Prostate gland (tissue), 2 donors: Measurements from ENCODE around the gene CITED2.
A peak's percentile ranks its signal among the peaks of the same experiment; 100 is the strongest.

Experiments used
- CTCF ChIP-seq, 4 experiments: fragments of 200-600 bp in 2 of 4; fragments of 450-650 bp in 2 of 4; sonication (generic) in 2 of 4; IDR thresholded peaks; 1 replicate in 3 of 4; 2 replicates in 1 of 4; pipeline ENCODE4 v1.5.1; 2016 to 2019; ENCODE audit warnings: antibody characterized with exemption in 4 of 4, mild to moderate bottlenecking in 2 of 4, moderate library complexity in 2 of 4
- POLR2A ChIP-seq: fragments of 450-650 bp; IDR thresholded peaks from one replicate; pipeline ENCODE4 v1.6.1; 2016; ENCODE audit warnings: antibody characterized with exemption, mild to moderate bottlenecking
- POLR2AphosphoS5 ChIP-seq: sonication (generic); formaldehyde crosslinking; IDR thresholded peaks from one replicate; pipeline ENCODE4 v1.6.1; 2017; ENCODE audit warnings: antibody characterized with exemption

DNA sequence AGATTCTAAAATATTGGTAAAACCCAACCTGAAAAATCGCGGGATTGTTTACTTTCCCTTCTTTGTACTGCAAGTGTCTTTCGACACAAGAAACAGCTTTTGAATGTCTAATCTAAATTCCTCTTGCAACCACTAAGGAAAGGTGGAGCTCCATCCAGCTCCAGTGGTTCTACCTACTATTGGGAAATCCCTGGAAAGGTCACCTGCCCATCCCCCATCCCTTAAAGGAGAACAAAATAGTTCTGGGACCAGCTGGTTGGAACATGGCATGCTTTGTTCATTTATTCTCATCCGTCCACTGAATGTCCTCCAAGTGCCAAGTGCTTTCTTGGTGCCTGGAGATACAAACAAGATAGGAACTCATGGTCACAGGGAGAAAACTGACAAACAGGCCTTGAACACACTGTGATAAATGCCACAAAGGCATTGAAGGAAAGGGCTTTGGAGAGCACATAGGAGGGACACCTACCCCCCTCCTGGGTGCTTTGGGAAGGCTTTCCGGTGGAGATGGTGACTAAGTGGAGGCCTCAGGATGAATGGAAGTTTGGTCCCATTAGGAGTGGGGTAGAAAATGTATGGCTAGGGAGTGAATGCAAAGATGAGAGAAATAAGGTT, 2.3 kb upstream of the CITED2 start:
- TF ChIP-seq POLR2A (no peak), POLR2AphosphoS5 (peak; percentile 78), CTCF (IDR thresholded peaks at IDR 0.05) (peak in 1 of 4 experiments; percentile 43)
